Endothelial cell of umbilical vein (primary cell): Measurements from ENCODE around the gene GABARAPL1. TPM values are rescaled to one million over a fixed set of nuclear protein-coding genes. Genes with fewer than 3 reads are reported as not detected.

Experiments used
- BruUV-seq: library from RNA; stranded (reverse); fragments of 400-500 nt; replicated peaks from 2 replicates; lab custom pipeline; 2021; lab: Mats Ljungman, UMichigan
- CTCF ChIA-PET: fragments of 300-600, 350-600 bp; sonication (Branson Sonifier 250); formaldehyde crosslinking; loops from one replicate; lab custom pipeline; 2021; ENCODE audit warnings: antibody characterized with exemption, inconsistent platforms; lab: Charles Lee
- POLR2A ChIA-PET: fragments of 300-600, 350-600 bp; sonication (Branson Sonifier 250); formaldehyde crosslinking; loops from one replicate; lab custom pipeline; 2021; ENCODE audit warnings: antibody characterized with exemption, inconsistent platforms; lab: Charles Lee
- DNase-seq: peaks from one replicate; pipeline ENCODE4 v3.0.0-alpha.2; 2011; ENCODE audit warnings: low read depth, low spot score
- FAIRE-seq: peaks from 2 replicates; lab custom pipeline; 2011; peaks lifted over from hg19 to GRCh38; lab: Jason Lieb, UNC
- H2AFZ ChIP-seq: 2 replicates; pipeline ENCODE4 v1.6.0; 2012; ENCODE audit warnings: low read depth, low read length, control low read depth, inconsistent platforms
- H3K27ac ChIP-seq: 2 replicates; pipeline ENCODE4 v1.5.1; 2011; ENCODE audit warnings: low read depth, mild to moderate bottlenecking, control low read depth, low read length, moderate library complexity; ENCODE audit not compliant: insufficient read depth
- H3K27me3 ChIP-seq, 2 experiments: 2 replicates each; pipeline versions ENCODE4 v1.6.0 to v1.6.1; 2011; ENCODE audit warnings: low read length in 2 of 2, mixed read lengths in 1 of 2; ENCODE audit not compliant: control insufficient read depth in 2 of 2, insufficient read depth in 2 of 2
- H3K36me3 ChIP-seq, 2 experiments: 2 replicates in 1 of 2; 3 replicates in 1 of 2; pipeline ENCODE4 v1.5.1; 2011; ENCODE audit warnings: low read length in 2 of 2, mild to moderate bottlenecking in 1 of 2, moderate library complexity in 1 of 2; ENCODE audit not compliant: control insufficient read depth in 2 of 2, insufficient read depth in 2 of 2; ENCODE audit errors: extremely low read depth in 1 of 2
- H3K4me1 ChIP-seq: 3 replicates; pipeline ENCODE4 v1.5.1; 2011; ENCODE audit warnings: mild to moderate bottlenecking, low read length; ENCODE audit not compliant: control insufficient read depth, insufficient read depth; ENCODE audit errors: extremely low read depth
- H3K4me2 ChIP-seq: 2 replicates; pipeline ENCODE4 v1.6.1; 2011; ENCODE audit warnings: low read length, control low read depth, mixed read lengths; ENCODE audit not compliant: insufficient read depth
- H3K4me3 ChIP-seq, 3 experiments: fragments of 200-600 bp in 1 of 3; sonication (generic), shearing (Covaris generic) in 1 of 3; replicated peaks in 1 of 3; 2 replicates each; pipeline ENCODE4 v1.5.1; 2011 to 2016; ENCODE audit warnings: control low read depth in 3 of 3, low read length in 3 of 3, mild to moderate bottlenecking in 2 of 3, inconsistent platforms in 1 of 3, low read depth in 1 of 3, moderate library complexity in 1 of 3; ENCODE audit not compliant: insufficient read depth in 1 of 3
- H3K79me2 ChIP-seq: 2 replicates; pipeline ENCODE4 v1.6.0; 2012; ENCODE audit warnings: low read length, inconsistent platforms; ENCODE audit not compliant: control insufficient read depth, insufficient read depth
- H3K9ac ChIP-seq: replicated peaks from 2 replicates; pipeline ENCODE3; 2011; ENCODE audit warnings: low read length, control low read depth; ENCODE audit not compliant: insufficient read depth; ENCODE audit errors: extremely low read depth
- H3K9me1 ChIP-seq: replicated peaks from 3 replicates; pipeline ENCODE4 v1.6.0; 2011; ENCODE audit warnings: mild to moderate bottlenecking, low read length; ENCODE audit not compliant: control insufficient read depth, insufficient read depth; ENCODE audit errors: extremely low read depth
- H3K9me3 ChIP-seq: replicated peaks from 2 replicates; pipeline ENCODE4 v1.5.1; 2012; ENCODE audit warnings: low read length, inconsistent platforms; ENCODE audit not compliant: control insufficient read depth, insufficient read depth
- H4K20me1 ChIP-seq: replicated peaks from 2 replicates; pipeline ENCODE3; 2011; ENCODE audit warnings: mild to moderate bottlenecking, low read length; ENCODE audit not compliant: control insufficient read depth, insufficient read depth; ENCODE audit errors: extremely low read depth
- CTCF ChIP-seq, 2 donors: IDR thresholded peaks; 1 replicate in 1 of 2; 2 replicates in 1 of 2; pipeline ENCODE4 v1.5.1; 2011; ENCODE audit warnings: low read length in 2 of 2, mild to moderate bottlenecking in 2 of 2, moderate library complexity in 2 of 2, control low read depth in 1 of 2, inconsistent platforms in 1 of 2, low read depth in 1 of 2; ENCODE audit not compliant: insufficient read depth in 1 of 2; ENCODE audit errors: extremely low read depth in 1 of 2
- EZH2 ChIP-seq: IDR thresholded peaks from 2 replicates; pipeline ENCODE4 v1.6.1; 2012; ENCODE audit warnings: borderline replicate concordance, low read depth, mild to moderate bottlenecking, moderate library complexity, low read length, inconsistent platforms; ENCODE audit not compliant: severe bottlenecking
- FOS ChIP-seq: IDR thresholded peaks from 2 replicates; pipeline ENCODE4 v1.6.1; 2011; ENCODE audit warnings: mild to moderate bottlenecking, low read length, moderate library complexity, borderline replicate concordance; ENCODE audit not compliant: insufficient read depth
- GATA2 ChIP-seq: IDR thresholded peaks from 2 replicates; pipeline ENCODE4 v1.7.0; 2011; ENCODE audit warnings: low read depth, mild to moderate bottlenecking, moderate library complexity, mixed read lengths, low read length; ENCODE audit not compliant: insufficient read length, insufficient read depth
- JUN ChIP-seq: IDR thresholded peaks from 2 replicates; pipeline ENCODE4 v1.6.1; 2011; ENCODE audit warnings: borderline replicate concordance, low read depth; ENCODE audit not compliant: insufficient read length, insufficient read depth
- MAX ChIP-seq: IDR thresholded peaks from 2 replicates; pipeline ENCODE4 v1.6.1; 2011; ENCODE audit not compliant: insufficient read depth, insufficient read length
- MYC ChIP-seq: IDR thresholded peaks from one replicate; pipeline ENCODE4 v1.6.1; 2011; ENCODE audit warnings: mild to moderate bottlenecking, low read depth, low read length
- POLR2A ChIP-seq: IDR thresholded peaks from 2 replicates; pipeline ENCODE4 v1.6.1; 2012; ENCODE audit warnings: low read depth, mild to moderate bottlenecking, control low read depth, low read length
- POLR2AphosphoS5 ChIP-seq: IDR thresholded peaks from 2 replicates; pipeline ENCODE4 v1.6.1; 2012; ENCODE audit warnings: low read depth, mild to moderate bottlenecking, control low read depth, low read length, moderate library complexity; ENCODE audit not compliant: insufficient read depth
- dilution Hi-C: fragments of 300-500 bp; cut with MboI; formaldehyde crosslinking; loops from one replicate; pipeline ENCODE4 v1.15.0; 2019; ENCODE audit warnings: low sequenced_read_pairs; ENCODE audit not compliant: extremely low pct_ligation_motif_present
- intact Hi-C: fragments of 100-400 bp; cut with micrococcal nuclease; formaldehyde crosslinking; loops from one replicate; pipeline ENCODE4 v1.10.0; 2022
- polyA plus RNA-seq, 4 experiments: library from polyadenylated mRNA; depleted of rRNA in 3 of 4; stranded (reverse) in 3 of 4; unstranded in 1 of 4; fragments of >200 nt; gene quantifications; 2 replicates each; pipeline versions ENCODE4 v1.2.1 to v1.2.3, GENCODE V29; 2011 to 2012; ENCODE audit warnings: missing spikeins in 1 of 4
- total RNA-seq: library from RNA; stranded (reverse); gene quantifications from 2 replicates; pipeline ENCODE4 v1.2.3, GENCODE V29; 2021

GABARAPL1 gene
- total and polyA plus RNA-seq, 2 donors (not counting 3 experiments of a cell fraction or from before 2014, with no cell fraction given) = 59.4 to 65.6 TPM

DNA sequence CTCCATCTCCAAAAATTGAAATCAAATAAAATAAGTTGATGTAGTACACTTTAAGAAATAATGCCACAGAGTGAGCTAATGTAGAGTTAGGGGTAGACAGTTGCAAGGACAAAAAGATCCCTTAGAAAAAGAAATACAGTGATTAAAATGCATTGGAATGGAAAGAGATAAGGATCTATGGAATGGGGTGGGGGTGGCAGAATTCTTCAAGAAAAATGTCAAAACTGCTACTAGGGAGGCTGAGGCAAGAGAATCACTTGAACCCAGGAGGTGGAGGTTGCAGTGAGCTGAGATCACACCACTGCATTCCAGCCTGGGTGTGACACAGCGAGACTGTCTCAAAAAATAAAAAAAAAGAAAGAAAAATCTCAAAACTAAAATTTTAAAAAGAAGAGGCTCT lies 47.3 kb upstream of the GABARAPL1 start:
- H3K79me2 ChIP-seq = no peaks in the 10 kb centered on the region
- DNase-seq (no peak), FAIRE-seq (no peak)
- no peak overlapping the region for H3K9ac ChIP-seq
- no peaks in the 10 kb centered on the region for H4K20me1 ChIP-seq
- no TSS peak for BruUV-seq
- no peak overlapping the region for H3K4me3 ChIP-seq
- peaks cover 0 to 2% of the 10 kb centered on the region in 2 experiments for H3K27me3 ChIP-seq
- no peak overlapping the region for H3K27ac ChIP-seq
- ChIA-PET POLR2A (no interaction called here), CTCF (interaction anchor here (1.9 kb wide), 1 partner anchor 12 kb away, joined by 11 read pairs; no protein-coding TSS in a partner anchor)
- H3K4me1 ChIP-seq = no peaks in the 10 kb centered on the region
- H3K9me3 ChIP-seq = no peaks in the 10 kb centered on the region
- H3K4me2 ChIP-seq = no peak overlapping the region
- H2AFZ ChIP-seq = no peak overlapping the region
- dilution Hi-C loops = no loop called here
- H3K36me3 ChIP-seq = no peaks in the 10 kb centered on the region
- no peak for TF ChIP-seq JUN
- TF ChIP-seq EZH2 = no peak
- TF ChIP-seq MAX = no peak
- no peak for TF ChIP-seq POLR2AphosphoS5
- TF ChIP-seq GATA2 = no peak
- no peak for TF ChIP-seq FOS
- no peak for TF ChIP-seq POLR2A
- TF ChIP-seq MYC = no peak
- no peak for TF ChIP-seq CTCF (IDR thresholded peaks at IDR 0.05; ENCODE audit: extremely low read depth in 1 of 2, insufficient read depth in 1 of 2, low read depth in 1 of 2, low read length in 2 of 2)
- no peaks in the 10 kb centered on the region for H3K9me1 ChIP-seq
- intact Hi-C loops = no loop called here
